OCI-LY1 (cell line): Measurements from ENCODE around the gene INSRR.

Experiments used
- H2AFZ ChIP-seq: fragments of 200-600 bp; sonication (generic), shearing (Covaris generic); 2 replicates; pipeline ENCODE4 v1.6.0; 2014; ENCODE audit warnings: antibody characterized with exemption, mild to moderate bottlenecking, low read length
- H3F3A ChIP-seq: fragments of 200-600 bp; sonication (generic), shearing (Covaris generic); 2 replicates; pipeline ENCODE4 v1.6.0; 2014; ENCODE audit warnings: mild to moderate bottlenecking, antibody characterized with exemption, low read length, moderate library complexity; ENCODE audit not compliant: insufficient read depth
- H3K27ac ChIP-seq: fragments of 200-600 bp; sonication (generic); 2 replicates; pipeline ENCODE4 v1.5.1; 2014; ENCODE audit warnings: low read length, mixed run types, mild to moderate bottlenecking, low read depth; ENCODE audit not compliant: poor library complexity, severe bottlenecking
- H3K27me3 ChIP-seq: fragments of 200-600 bp; sonication (generic); 2 replicates; pipeline ENCODE4 v1.6.0; 2014; ENCODE audit warnings: antibody characterized with exemption, mild to moderate bottlenecking, low read length, moderate library complexity; ENCODE audit not compliant: insufficient read depth
- H3K36me3 ChIP-seq: fragments of 200-600 bp; sonication (generic); 2 replicates; pipeline ENCODE4 v1.6.1; 2014; ENCODE audit warnings: mild to moderate bottlenecking, antibody characterized with exemption, low read length, moderate library complexity, mixed read lengths; ENCODE audit not compliant: insufficient read depth
- H3K4me1 ChIP-seq: fragments of 200-600 bp; sonication (generic); 2 replicates; pipeline ENCODE4 v1.5.1; 2014; ENCODE audit warnings: mild to moderate bottlenecking, low read length, moderate library complexity; ENCODE audit not compliant: insufficient read depth, severe bottlenecking
- H3K4me2 ChIP-seq: fragments of 200-600 bp; sonication (generic), shearing (Covaris generic); 2 replicates; pipeline ENCODE4 v1.6.1; 2014; ENCODE audit warnings: low read length
- H3K4me3 ChIP-seq: fragments of 200-600 bp; sonication (generic); 2 replicates; pipeline ENCODE4 v1.5.1; 2014; ENCODE audit warnings: low read length, low read depth, mild to moderate bottlenecking, mixed read lengths; ENCODE audit not compliant: poor library complexity, severe bottlenecking
- H3K79me2 ChIP-seq: fragments of 200-600 bp; shearing (Covaris generic); 2 replicates; pipeline ENCODE4 v1.6.1; 2016; ENCODE audit warnings: mixed run types, low read length, mixed read lengths; ENCODE audit not compliant: insufficient read depth
- H3K9ac ChIP-seq: fragments of 200-600 bp; sonication (generic), shearing (Covaris generic); 2 replicates; pipeline ENCODE4 v1.6.1; 2014; ENCODE audit warnings: mild to moderate bottlenecking, low read length, mixed read lengths
- H3K9me2 ChIP-seq: fragments of 200-600 bp; sonication (generic), shearing (Covaris generic); 2 replicates; pipeline ENCODE4 v1.6.1; 2014; ENCODE audit warnings: low read depth, mild to moderate bottlenecking, low read length, mixed read lengths
- H3K9me3 ChIP-seq: fragments of 200-600 bp; shearing (Covaris generic); 2 replicates; pipeline ENCODE4 v1.6.1; 2014; ENCODE audit warnings: low read length, mixed read lengths
- H4K20me1 ChIP-seq: fragments of 200-600 bp; sonication (generic), shearing (Covaris generic); 2 replicates; pipeline ENCODE4 v1.6.0; 2016; ENCODE audit warnings: mild to moderate bottlenecking, low read length; ENCODE audit not compliant: insufficient read depth
- CTCF ChIP-seq: fragments of 200-600 bp; sonication (generic), shearing (Covaris generic); IDR thresholded peaks from 2 replicates; pipeline ENCODE4 v1.5.1; 2017; ENCODE audit warnings: mild to moderate bottlenecking, antibody characterized with exemption, low read length, moderate library complexity, mixed read lengths
- EZH2 ChIP-seq: fragments of 200-600 bp; sonication (generic), shearing (Covaris generic); IDR thresholded peaks from 2 replicates; pipeline ENCODE4 v1.8.0; 2017; ENCODE audit warnings: borderline replicate concordance, mixed run types, mild to moderate bottlenecking, antibody characterized with exemption, low read length, moderate library complexity, mixed read lengths

INSRR gene

DNA sequence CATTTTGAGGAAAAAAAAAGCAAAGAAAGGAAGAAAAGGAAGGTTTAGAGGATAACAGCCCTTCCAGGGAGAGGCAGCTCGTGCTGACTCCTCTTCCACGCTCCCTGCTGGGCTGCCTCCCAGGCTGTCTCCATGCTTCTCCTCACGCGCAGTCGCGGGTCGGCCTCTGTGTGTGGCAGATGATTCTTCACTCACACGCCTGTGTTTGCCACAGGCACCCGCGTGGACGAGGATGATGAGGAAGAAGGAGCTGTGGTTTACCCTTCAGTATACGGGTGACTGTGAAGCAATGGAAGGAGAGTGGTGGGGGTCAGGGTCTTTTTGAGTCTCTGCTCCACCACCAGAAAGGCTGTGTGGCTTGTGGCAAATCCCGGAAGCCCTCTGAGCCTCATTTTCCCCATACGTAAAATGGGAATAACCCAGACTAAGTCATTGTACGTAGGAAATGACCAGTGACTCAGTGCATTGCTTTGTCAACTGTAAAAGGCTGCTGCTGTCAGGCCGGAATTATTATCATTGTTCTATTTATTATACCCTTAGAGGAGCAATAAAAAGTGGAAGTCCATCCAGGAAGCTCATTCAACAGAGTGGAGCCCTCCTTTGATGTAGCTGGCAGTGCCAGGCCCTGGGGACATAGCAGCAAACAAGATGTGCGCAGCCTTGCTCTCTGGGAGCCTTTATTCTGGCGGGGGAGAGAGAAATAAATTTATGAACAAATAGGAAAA, 30.4 kb downstream of the INSRR start:
- Histone ChIP-seq H3K4me1 (no peaks in the 10 kb centered on the region), H3K9ac (no peak overlapping the region), H4K20me1 (no peaks in the 10 kb centered on the region), H3K4me2 (no peak overlapping the region), H3K79me2 (no peaks in the 10 kb centered on the region), H3K27me3 (no peaks in the 10 kb centered on the region), H3K36me3 (no peaks in the 10 kb centered on the region), H3F3A (no peaks in the 10 kb centered on the region), H3K4me3 (no peak overlapping the region), H3K9me2 (no peaks in the 10 kb centered on the region), H3K27ac (no peak overlapping the region), H3K9me3 (no peaks in the 10 kb centered on the region), H2AFZ (no peak overlapping the region)
- TF ChIP-seq EZH2: no peak
- no peak for TF ChIP-seq CTCF

DNA sequence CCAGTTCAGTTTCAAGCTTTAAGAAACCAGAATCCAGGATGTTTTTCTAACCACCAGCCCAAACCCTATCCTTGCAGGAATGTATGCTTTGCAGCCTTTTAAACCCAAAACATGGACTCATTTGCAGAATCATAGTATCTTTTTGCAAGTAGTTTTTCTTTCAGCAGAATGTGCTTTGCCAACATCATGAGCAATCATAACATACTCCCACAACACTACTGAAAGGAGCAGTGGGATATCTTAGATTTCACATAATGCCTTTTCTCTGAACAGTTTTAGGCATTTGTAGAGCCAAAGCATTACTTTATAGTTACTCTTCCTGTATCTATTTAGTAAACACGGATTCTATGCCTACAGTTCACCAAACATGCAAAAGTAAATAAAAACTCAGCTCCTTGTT, 32.3 kb downstream of the INSRR start:
- Histone ChIP-seq H3K4me1 (no peaks in the 10 kb centered on the region), H3K4me2 (no peak overlapping the region), H2AFZ (no peak overlapping the region), H3K9me3 (no peaks in the 10 kb centered on the region), H3K36me3 (no peaks in the 10 kb centered on the region), H3K27ac (no peak overlapping the region), H3K79me2 (no peaks in the 10 kb centered on the region), H4K20me1 (no peaks in the 10 kb centered on the region), H3K4me3 (no peak overlapping the region), H3K9ac (no peak overlapping the region), H3F3A (no peaks in the 10 kb centered on the region), H3K9me2 (no peaks in the 10 kb centered on the region), H3K27me3 (no peaks in the 10 kb centered on the region)
- no peak for TF ChIP-seq EZH2
- TF ChIP-seq CTCF: no peak

DNA sequence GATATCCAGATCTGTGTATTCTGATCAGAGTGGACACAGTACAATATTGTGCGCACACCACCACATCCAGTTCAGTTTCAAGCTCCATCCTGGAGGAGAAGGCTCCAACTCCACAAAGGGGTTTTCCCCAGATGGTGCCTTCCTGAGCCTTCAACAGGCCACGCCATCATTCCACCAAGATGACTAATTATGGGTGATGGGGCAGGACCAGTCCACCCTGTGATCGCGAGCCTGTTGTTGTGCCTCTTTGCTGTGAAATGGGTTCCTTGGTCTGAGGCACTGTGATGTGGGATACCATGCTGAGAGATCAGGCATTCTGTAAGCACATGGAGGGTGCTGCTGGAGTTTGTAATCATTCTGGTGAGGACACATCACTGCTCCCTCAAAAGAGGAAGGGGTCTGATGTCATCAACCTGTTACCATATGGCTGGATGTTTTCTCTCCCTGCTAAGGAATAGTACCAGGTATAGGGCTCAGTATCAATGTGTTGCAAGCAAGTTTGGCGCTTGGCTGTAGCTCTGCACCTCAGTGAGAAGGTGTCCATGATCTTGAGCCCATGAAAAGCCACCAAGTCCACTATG, 35.6 kb downstream of the INSRR start:
- TF ChIP-seq CTCF: no peak
- no peak for TF ChIP-seq EZH2

More for the DNA sequence above, 35.6 kb downstream of the INSRR start:
- Histone ChIP-seq H3K9me3 (no peaks in the 10 kb centered on the region), H3K79me2 (no peaks in the 10 kb centered on the region), H3K4me1 (no peaks in the 10 kb centered on the region), H3K9ac (no peak overlapping the region), H3F3A (no peaks in the 10 kb centered on the region), H4K20me1 (no peaks in the 10 kb centered on the region), H3K27ac (no peak overlapping the region), H3K4me3 (no peak overlapping the region), H3K4me2 (no peak overlapping the region), H3K36me3 (no peaks in the 10 kb centered on the region), H2AFZ (no peak overlapping the region), H3K27me3 (no peaks in the 10 kb centered on the region), H3K9me2 (no peaks in the 10 kb centered on the region)
